ENCODE results near the gene DROSHA.

Gene DROSHA

DNA sequence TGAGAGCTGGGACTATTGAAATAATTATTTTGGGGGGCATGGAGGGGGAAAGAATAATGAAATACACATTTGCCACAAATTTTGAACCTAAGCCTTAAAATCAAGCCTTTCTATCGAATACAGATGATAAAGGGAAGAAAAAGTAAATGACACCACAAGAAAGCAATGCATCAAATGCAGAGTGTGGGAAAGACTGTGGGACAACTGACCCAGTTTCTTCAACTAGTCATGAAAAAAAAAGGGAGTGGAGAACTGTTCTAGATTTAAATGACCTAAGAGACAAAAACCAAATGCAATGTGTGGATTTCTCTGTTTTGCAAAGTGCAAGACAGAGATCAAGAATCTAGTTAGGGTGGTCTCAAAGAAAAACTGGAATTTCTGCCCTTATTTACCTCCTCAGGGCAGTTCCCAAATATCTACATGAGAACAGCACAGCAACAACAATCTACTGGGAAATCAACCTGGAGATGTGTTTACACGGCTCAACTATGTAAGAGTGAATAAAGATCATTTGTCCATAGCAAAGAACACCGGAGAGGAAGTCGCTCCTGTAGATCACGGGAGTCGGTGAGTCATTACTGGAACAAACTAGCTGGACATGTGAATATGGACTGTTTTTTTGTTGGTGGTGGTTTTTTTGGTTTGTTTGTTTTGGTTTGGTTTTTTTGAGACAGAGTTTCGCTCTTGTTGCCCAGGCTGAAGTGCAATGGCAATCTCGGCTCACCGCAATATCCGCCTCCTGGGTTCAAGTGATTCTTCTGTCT is 145.9 kb downstream of the DROSHA start:
- TF ChIP-seq CTCF (conservative IDR thresholded peaks at IDR 0.05; ENCODE audit: low read depth, low read length), result no peak
- no peak overlapping the region for H3K4me3 ChIP-seq (ENCODE audit: low read length)
- no peak for DNase-seq (ENCODE audit: low read depth)

DNA sequence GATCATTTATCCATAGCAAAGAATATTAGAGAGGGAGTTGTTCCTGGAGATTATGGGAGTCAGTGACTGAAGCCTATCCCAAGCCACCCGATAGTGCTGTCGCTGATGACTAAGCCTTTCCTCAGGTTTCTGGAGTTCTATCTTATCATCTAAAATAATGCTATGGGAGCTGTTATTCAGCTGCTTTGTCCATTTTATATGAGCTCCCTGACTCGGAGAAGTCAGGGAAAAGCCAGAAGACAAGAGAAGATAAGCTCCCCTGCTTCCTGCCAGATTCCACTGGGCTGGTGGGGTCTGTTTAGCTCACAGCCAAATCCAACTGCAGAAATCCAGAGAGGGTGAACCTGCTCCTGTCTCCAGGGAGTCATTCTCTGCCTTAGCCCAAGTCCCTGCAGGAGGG is 148.2 kb downstream of the DROSHA start:
- H3K4me3 ChIP-seq (ENCODE audit: low read length), result no peak overlapping the region
- no peak for TF ChIP-seq CTCF (conservative IDR thresholded peaks at IDR 0.05; ENCODE audit: low read depth, low read length)
- DNase-seq (ENCODE audit: low read depth), result no peak

GRCh38 chr5:31382051-31382878 is 149.6 kb downstream of the DROSHA start:
- TF ChIP-seq CTCF (conservative IDR thresholded peaks at IDR 0.05; ENCODE audit: low read depth, low read length), result no peak
- H3K4me3 ChIP-seq (ENCODE audit: low read length), result no peak overlapping the region
- DNase-seq (ENCODE audit: low read depth), result no peak

GRCh38 chr5:31381299-31381698 is 150.6 kb downstream of the DROSHA start:
- DNase-seq (ENCODE audit: low read depth), result no peak
- H3K4me3 ChIP-seq (ENCODE audit: low read length), result no peak overlapping the region
- TF ChIP-seq CTCF (conservative IDR thresholded peaks at IDR 0.05; ENCODE audit: low read depth, low read length), result no peak

DNA sequence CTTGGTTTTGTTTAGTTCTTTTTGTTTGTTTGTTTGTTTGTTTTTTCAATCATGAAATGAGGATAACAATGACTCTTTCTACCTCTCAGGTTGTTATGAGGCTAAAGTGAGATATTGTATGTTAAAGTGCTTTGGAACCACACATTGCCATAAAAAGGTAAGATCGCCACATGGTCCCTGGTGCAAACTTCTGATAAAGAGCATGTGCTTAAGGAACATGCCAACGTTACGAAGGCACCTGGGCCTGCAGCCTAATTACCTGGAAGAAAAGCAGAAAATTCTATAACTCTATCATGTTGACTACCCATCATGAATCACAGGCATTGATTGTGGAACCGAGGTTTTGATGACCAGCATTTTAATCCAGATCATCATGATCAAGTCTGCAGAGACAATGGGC is 151.8 kb downstream of the DROSHA start:
- no peak for DNase-seq (ENCODE audit: low read depth)
- TF ChIP-seq CTCF (conservative IDR thresholded peaks at IDR 0.05; ENCODE audit: low read depth, low read length), result no peak
- H3K4me3 ChIP-seq (ENCODE audit: low read length), result no peak overlapping the region

DNA sequence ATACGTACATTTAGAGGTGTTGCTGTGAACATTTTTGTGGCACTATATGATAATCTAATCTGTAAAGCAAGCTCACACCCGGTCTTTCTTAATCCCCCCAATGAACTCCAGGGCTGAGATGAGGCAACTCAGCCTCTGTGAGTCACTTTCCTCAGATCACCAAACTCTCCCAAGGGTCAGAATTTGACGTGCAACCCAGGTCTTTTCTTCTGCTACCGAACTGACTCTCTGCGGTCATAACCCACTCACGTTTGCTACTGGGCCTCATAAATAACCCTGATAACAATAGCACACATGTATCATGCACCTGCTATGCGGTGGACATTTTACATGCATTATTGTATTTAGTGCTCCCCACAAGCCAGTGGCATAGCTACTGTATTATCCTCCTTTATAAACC is 153.1 kb downstream of the DROSHA start:
- no peak overlapping the region for H3K4me3 ChIP-seq (ENCODE audit: low read length)
- DNase-seq (ENCODE audit: low read depth), result no peak
- TF ChIP-seq CTCF (conservative IDR thresholded peaks at IDR 0.05; ENCODE audit: low read depth, low read length), result no peak

Data from retinal pigment epithelial cell (primary cell).